A549 (cell line): ENCODE results near the gene RSF1.

Experiments used
- CTCF ChIP-seq: fragments of >200 bp; sonication (Bioruptor Twin); formaldehyde crosslinking; IDR thresholded peaks from 3 replicates; pipeline ENCODE4 v1.5.1; 2016
- EHMT2 ChIP-seq: fragments of 200-600 bp; sonication (generic); IDR thresholded peaks from 2 replicates; pipeline ENCODE4 v1.6.1; 2016; ENCODE audit warnings: antibody characterized with exemption, low read depth, mild to moderate bottlenecking, moderate library complexity
- EP300 ChIP-seq, 2 experiments: fragments of >200 bp; sonication (Bioruptor Twin); formaldehyde crosslinking; IDR thresholded peaks; 2 replicates in 1 of 2; 3 replicates in 1 of 2; pipeline ENCODE4 v1.6.1; 2016 to 2017
- HOXA7 ChIP-seq: fragments of 250-450 bp; sonication (Bioruptor Pico); IDR thresholded peaks from 2 replicates; pipeline ENCODE4 v1.5.0; 2020; ENCODE audit warnings: mild to moderate bottlenecking, moderate library complexity
- KDM1A ChIP-seq: fragments of 200-600 bp; sonication (generic); IDR thresholded peaks from 2 replicates; pipeline ENCODE4 v1.6.1; 2016; ENCODE audit warnings: low read depth, mild to moderate bottlenecking
- MAFK ChIP-seq: fragments of 450-650 bp; IDR thresholded peaks from 2 replicates; pipeline ENCODE4 v1.6.1; 2014; ENCODE audit not compliant: partially characterized antibody
- MAX ChIP-seq: IDR thresholded peaks from 2 replicates; pipeline ENCODE4 v1.6.1; 2012
- MYC ChIP-seq: IDR thresholded peaks from 2 replicates; pipeline ENCODE4 v1.6.1; 2012; ENCODE audit warnings: mild to moderate bottlenecking, inconsistent platforms, low read length, improper control_type of control experiment, borderline replicate concordance
- POLR2A ChIP-seq: IDR thresholded peaks from 2 replicates; pipeline ENCODE4 v1.6.1; 2012; ENCODE audit warnings: mild to moderate bottlenecking, low read length
- POLR2AphosphoS2 ChIP-seq: conservative IDR thresholded peaks from 2 replicates; pipeline ENCODE4 v1.6.1; 2012; ENCODE audit warnings: low read length, improper control_type of control experiment, inconsistent platforms
- REST ChIP-seq: fragments of 200-600 bp; sonication (generic); IDR thresholded peaks from 2 replicates; pipeline ENCODE4 v1.6.1; 2016; ENCODE audit warnings: antibody characterized with exemption, mild to moderate bottlenecking, moderate library complexity
- USF2 ChIP-seq: fragments of 450-650 bp; IDR thresholded peaks from 2 replicates; pipeline ENCODE4 v1.6.1; 2014; ENCODE audit warnings: antibody characterized with exemption

- TF ChIP-seq CTCF (no peak), MAFK (no peak), EP300 (IDR thresholded peaks at IDR 0.05) (no peak), POLR2AphosphoS2 (no peak), REST (no peak), KDM1A (no peak), USF2 (no peak), MAX (no peak), EHMT2 (no peak), POLR2A (no peak), HOXA7 (CRISPR knock-in tag) (no peak), MYC (no peak)
These were observed 31.0 kb upstream of the RSF1 start for GRCh38 chr11:77851503-77851902.
